ENCODE data around the gene ADGRV1.

DNA sequence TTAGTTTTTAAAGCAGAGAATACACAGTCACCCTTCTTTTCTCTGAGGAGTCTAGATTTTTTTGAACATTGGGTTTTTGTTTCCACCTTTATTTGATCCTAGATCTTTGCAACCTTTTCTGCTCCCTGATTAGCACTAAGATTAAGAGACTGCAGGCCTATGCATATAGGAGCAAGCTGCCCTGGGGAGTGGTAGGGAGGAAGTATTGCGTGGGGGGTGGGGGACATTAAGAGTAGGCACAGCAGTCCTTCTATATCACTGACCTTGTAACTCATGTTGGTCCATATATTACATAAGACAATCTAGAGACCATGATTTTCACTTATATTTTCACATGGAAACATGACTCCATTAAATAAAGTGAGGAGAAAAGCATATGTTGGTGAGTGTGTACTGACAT is 149.1 kb downstream of the ADGRV1 start:
- TF ChIP-seq SP1 (IDR thresholded peaks at IDR 0.05) (no peak), ARNT (IDR thresholded peaks at IDR 0.05) (no peak), HDGF (IDR thresholded peaks at IDR 0.05; ENCODE audit: borderline replicate concordance) (no peak), SUZ12 (IDR thresholded peaks at IDR 0.05) (no peak), NFRKB (IDR thresholded peaks at IDR 0.05) (no peak)
- TF ChIP-seq, protein P1, sequence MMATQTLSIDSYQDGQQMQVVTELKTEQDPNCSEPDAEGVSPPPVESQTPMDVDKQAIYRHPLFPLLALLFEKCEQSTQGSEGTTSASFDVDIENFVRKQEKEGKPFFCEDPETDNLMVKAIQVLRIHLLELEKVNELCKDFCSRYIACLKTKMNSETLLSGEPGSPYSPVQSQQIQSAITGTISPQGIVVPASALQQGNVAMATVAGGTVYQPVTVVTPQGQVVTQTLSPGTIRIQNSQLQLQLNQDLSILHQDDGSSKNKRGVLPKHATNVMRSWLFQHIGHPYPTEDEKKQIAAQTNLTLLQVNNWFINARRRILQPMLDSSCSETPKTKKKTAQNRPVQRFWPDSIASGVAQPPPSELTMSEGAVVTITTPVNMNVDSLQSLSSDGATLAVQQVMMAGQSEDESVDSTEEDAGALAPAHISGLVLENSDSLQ (IDR thresholded peaks at IDR 0.05) = no peak
